Keratinocyte (primary cell): ENCODE measurements around the gene SLC33A1.

Experiments
- CTCF ChIP-seq, 3 experiments: IDR thresholded peaks in 1 of 3; conservative IDR thresholded peaks in 1 of 3; optimal IDR thresholded peaks in 1 of 3; 2 replicates in 2 of 3; 3 replicates in 1 of 3; pipeline versions ENCODE3 to v1.5.1; 2011; ENCODE audit warnings: low read length in 3 of 3, mild to moderate bottlenecking in 3 of 3, moderate library complexity in 2 of 3, control low read depth in 1 of 3, inconsistent platforms in 1 of 3; ENCODE audit not compliant: insufficient read depth in 2 of 3; ENCODE audit errors: extremely low read depth in 1 of 3
- EZH2 ChIP-seq: IDR thresholded peaks from one replicate; pipeline ENCODE4 v1.6.1; 2012; ENCODE audit warnings: inconsistent platforms, mild to moderate bottlenecking, low read length, moderate library complexity

GRCh38 chr3:155876037-155876436 is 21.8 kb upstream of the SLC33A1 start:
- TF ChIP-seq CTCF (optimal IDR thresholded peaks at IDR 0.05 in 1 of 3, IDR thresholded peaks at IDR 0.05 in 1 of 3, conservative IDR thresholded peaks at IDR 0.05 in 1 of 3; ENCODE audit: extremely low read depth in 1 of 3, insufficient read depth in 2 of 3, low read length in 3 of 3) (no peak), EZH2 (no peak)
